ENCODE results near the gene MAGEE1. TPM values are rescaled to one million over a fixed set of nuclear protein-coding genes. Genes with fewer than 3 reads are reported as not detected.
A peak's percentile ranks its signal among the peaks of the same experiment; 100 is the strongest.

The MAGEE1 gene
- total and polyA plus RNA-seq, 2 donors (not counting 1 experiment from before 2014, with no cell fraction given) = 3.2 to 7.0 TPM

- no peaks in the 10 kb centered on the region for H4K20me1 ChIP-seq (ENCODE audit: control insufficient read depth, insufficient read depth, low read length, poor library complexity, severe bottlenecking)
- no peak overlapping the region for H3K27ac ChIP-seq (ENCODE audit: low read length in 2 of 2)
- H3K4me3 ChIP-seq (ENCODE audit: control extremely low read depth in 1 of 5, extremely low read depth in 1 of 5, insufficient read depth in 1 of 5, low read depth in 2 of 5, low read length in 4 of 5) = no peak overlapping the region
- H3K4me3 Mint-ChIP-seq = no peak overlapping the region
- no peaks in the 10 kb centered on the region for H3K9me3 Mint-ChIP-seq (ENCODE audit: insufficient read depth)
- H2AFZ ChIP-seq (ENCODE audit: insufficient read depth, low read depth, low read length, poor library complexity, severe bottlenecking) = no peak overlapping the region
- no peaks in the 10 kb centered on the region for H3K27me3 Mint-ChIP-seq
- H3K9me3 ChIP-seq (ENCODE audit: control extremely low read depth in 1 of 3, control insufficient read depth in 2 of 3, insufficient read depth in 1 of 3, low read length in 2 of 3) = no peaks in the 10 kb centered on the region
- H3K36me3 ChIP-seq (replicated peaks in 1 of 2; ENCODE audit: control extremely low read depth in 1 of 2, control insufficient read depth in 1 of 2, extremely low read depth in 1 of 2, insufficient read depth in 2 of 2, low read length in 1 of 2) = no peaks in the 10 kb centered on the region
- no peaks in the 10 kb centered on the region for H3K4me1 ChIP-seq (ENCODE audit: control insufficient read depth in 2 of 2, insufficient read depth in 2 of 2, low read length in 2 of 2)
- no peak overlapping the region for H3K4me2 ChIP-seq (replicated peaks; ENCODE audit: low read depth, low read length, poor library complexity, severe bottlenecking)
- ChIA-PET POLR2A (no interaction called here), CTCF (interaction anchor here (0.8 to 3.0 kb wide), 7 partner anchors 9 to 178 kb away, joined by 3 to 45 read pairs (median 4); partner anchors contain the start of gene MAGEE1)
- no peak overlapping the region for H3K27ac Mint-ChIP-seq
- H3K79me2 ChIP-seq (ENCODE audit: control insufficient read depth, insufficient read depth, low read length) = no peaks in the 10 kb centered on the region
- peak; percentile 69 for TF ChIP-seq CTCF (IDR thresholded peaks at IDR 0.05)
- no peak for TF ChIP-seq EZH2 (IDR thresholded peaks at IDR 0.05; ENCODE audit: borderline replicate concordance, insufficient read depth, low read depth, low read length, poor library complexity, severe bottlenecking)
- H3K27me3 ChIP-seq (replicated peaks in 1 of 4; ENCODE audit: control extremely low read depth in 1 of 4, control insufficient read depth in 3 of 4, insufficient read depth in 4 of 4, low read length in 3 of 4) = no peaks in the 10 kb centered on the region
- H3K9ac ChIP-seq (ENCODE audit: low read length) = no peak overlapping the region
- intact Hi-C loops (cut with micrococcal nuclease) = no loop called here
- WGBS (ENCODE audit: insufficient coverage) = 20% methylated on average over 1 of the region's 3 CpGs
- DNase-seq (peak; percentile 33), ATAC-seq (ENCODE audit: low read depth) (no peak)
- peaks cover 2% of the 10 kb centered on the region for H3K4me1 Mint-ChIP-seq
Measured at GRCh38 chrX:76454456-76454927, 27.0 kb downstream of the MAGEE1 start.

- H3K4me2 ChIP-seq (replicated peaks; ENCODE audit: low read depth, low read length, poor library complexity, severe bottlenecking) = no peak overlapping the region
- H3K4me1 ChIP-seq (ENCODE audit: control insufficient read depth in 2 of 2, insufficient read depth in 2 of 2, low read length in 2 of 2) = no peaks in the 10 kb centered on the region
- H3K79me2 ChIP-seq (ENCODE audit: control insufficient read depth, insufficient read depth, low read length) = no peaks in the 10 kb centered on the region
- Mint-ChIP-seq H3K9me3 (ENCODE audit: insufficient read depth) (peaks cover 7% of the 10 kb centered on the region), H3K27ac (no peak overlapping the region), H3K27me3 (no peaks in the 10 kb centered on the region), H3K4me1 (no peaks in the 10 kb centered on the region), H3K4me3 (no peak overlapping the region)
- no peak for DNase-seq
- ChIA-PET CTCF (no interaction called here), POLR2A (no interaction called here)
- H3K27ac ChIP-seq (ENCODE audit: low read length in 2 of 2) = no peak overlapping the region
- H3K36me3 ChIP-seq (replicated peaks in 1 of 2; ENCODE audit: control extremely low read depth in 1 of 2, control insufficient read depth in 1 of 2, extremely low read depth in 1 of 2, insufficient read depth in 2 of 2, low read length in 1 of 2) = no peaks in the 10 kb centered on the region
- no peaks in the 10 kb centered on the region for H4K20me1 ChIP-seq (ENCODE audit: control insufficient read depth, insufficient read depth, low read length, poor library complexity, severe bottlenecking)
- H3K27me3 ChIP-seq (replicated peaks in 1 of 4; ENCODE audit: control extremely low read depth in 1 of 4, control insufficient read depth in 3 of 4, insufficient read depth in 4 of 4, low read length in 3 of 4) = no peaks in the 10 kb centered on the region
- no peak overlapping the region for H3K9ac ChIP-seq (ENCODE audit: low read length)
- no peak for ATAC-seq (ENCODE audit: low read depth)
- TF ChIP-seq CTCF (IDR thresholded peaks at IDR 0.05) (no peak), EZH2 (IDR thresholded peaks at IDR 0.05; ENCODE audit: borderline replicate concordance, insufficient read depth, low read depth, low read length, poor library complexity, severe bottlenecking) (no peak)
- H3K9me3 ChIP-seq (ENCODE audit: control extremely low read depth in 1 of 3, control insufficient read depth in 2 of 3, insufficient read depth in 1 of 3, low read length in 2 of 3) = no peaks in the 10 kb centered on the region
- WGBS (ENCODE audit: insufficient coverage) = no CpG with 5 or more reads among the region's 2 CpGs
- H2AFZ ChIP-seq (ENCODE audit: insufficient read depth, low read depth, low read length, poor library complexity, severe bottlenecking) = no peak overlapping the region
- intact Hi-C loops (cut with micrococcal nuclease) = no loop called here
- H3K4me3 ChIP-seq (ENCODE audit: control extremely low read depth in 1 of 5, extremely low read depth in 1 of 5, insufficient read depth in 1 of 5, low read depth in 2 of 5, low read length in 4 of 5) = no peak overlapping the region
Measured at GRCh38 chrX:76477353-76477752, 49.8 kb downstream of the MAGEE1 start.
